22Rv1 (cell line): ENCODE data around the gene NRM.

Experiments used
- CTCF ChIP-seq: fragments of 450-650 bp; IDR thresholded peaks from 2 replicates; pipeline ENCODE4 v1.5.1; 2017; ENCODE audit warnings: mild to moderate bottlenecking
- ZFX ChIP-seq: fragments of 450-650 bp; IDR thresholded peaks from 2 replicates; pipeline ENCODE4 v1.6.1; 2017; ENCODE audit warnings: antibody characterized with exemption, borderline replicate concordance

- TF ChIP-seq ZFX = no peak
- TF ChIP-seq CTCF = no peak
Observed at GRCh38 chr6:30646450-30647241, 44.1 kb downstream of the NRM start, which contains the start of gene C6orf136.
